Measurements from ENCODE around the gene SWI5. TPM values are rescaled to one million over a fixed set of nuclear protein-coding genes. Genes with fewer than 3 reads are reported as not detected.

SWI5 gene
- total and polyA plus RNA-seq, 2 donors (not counting 1 experiment from before 2014, with no cell fraction given): 35.7 to 46.7 TPM

DNA sequence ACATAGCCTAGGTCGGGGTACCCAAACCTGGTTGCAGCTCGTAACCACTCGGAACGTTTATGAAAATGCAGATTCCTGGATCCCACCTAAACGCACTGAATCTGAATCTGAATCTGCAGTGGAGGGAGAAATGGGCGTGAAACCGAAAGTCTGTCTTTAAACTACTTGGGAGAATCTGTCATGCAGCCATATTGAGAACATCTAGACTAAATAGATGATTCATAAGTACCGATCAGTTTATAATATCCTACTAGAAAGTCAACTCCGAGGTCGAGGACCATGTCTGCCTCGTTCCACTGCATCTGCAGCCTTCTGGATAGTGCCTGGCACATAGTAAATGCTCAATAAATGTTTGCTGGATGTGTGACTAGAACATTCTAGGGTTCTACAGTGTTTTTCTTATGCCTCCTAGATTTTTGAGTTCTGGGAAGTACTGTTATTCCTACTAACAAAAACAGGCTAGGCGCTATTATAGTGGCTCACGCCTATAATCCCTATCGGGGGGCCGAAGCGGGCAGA lies 47.2 kb downstream of the SWI5 start:
- H3K36me3 ChIP-seq (ENCODE audit: control insufficient read depth, insufficient read depth, low read length): peaks cover 11% of the 10 kb centered on the region
- H3K4me2 ChIP-seq (ENCODE audit: extremely low read depth, insufficient read depth, low read length): peak overlapping the region; percentile 67
- peaks cover 9% of the 10 kb centered on the region for H3K4me1 ChIP-seq (ENCODE audit: control insufficient read depth, extremely low read depth, insufficient read depth, low read length)
- no peaks in the 10 kb centered on the region for H3K9me3 ChIP-seq (ENCODE audit: control insufficient read depth, insufficient read depth, low read depth, low read length)
- no peaks in the 10 kb centered on the region for H4K20me1 ChIP-seq (ENCODE audit: control insufficient read depth, extremely low read depth, insufficient read depth, low read length)
- H3K79me2 ChIP-seq (ENCODE audit: control insufficient read depth, insufficient read depth, low read length): peaks cover 29% of the 10 kb centered on the region
- H3K9ac ChIP-seq (ENCODE audit: insufficient read depth, low read length): peak overlapping the region; percentile 63
- peak overlapping the region; percentile 82 to 89 (median 88) for H3K4me3 ChIP-seq (replicated peaks in 1 of 4; ENCODE audit: control extremely low read depth in 1 of 4, insufficient read depth in 1 of 4, low read depth in 3 of 4, low read length in 4 of 4)
- H3K27ac ChIP-seq (ENCODE audit: insufficient read depth, low read length): peak overlapping the region; percentile 81
- no peaks in the 10 kb centered on the region for H3K27me3 ChIP-seq (ENCODE audit: control insufficient read depth, insufficient read depth, low read length)
- peak overlapping the region; percentile 5 for H2AFZ ChIP-seq (ENCODE audit: low read length)
- TF ChIP-seq, protein P1, sequence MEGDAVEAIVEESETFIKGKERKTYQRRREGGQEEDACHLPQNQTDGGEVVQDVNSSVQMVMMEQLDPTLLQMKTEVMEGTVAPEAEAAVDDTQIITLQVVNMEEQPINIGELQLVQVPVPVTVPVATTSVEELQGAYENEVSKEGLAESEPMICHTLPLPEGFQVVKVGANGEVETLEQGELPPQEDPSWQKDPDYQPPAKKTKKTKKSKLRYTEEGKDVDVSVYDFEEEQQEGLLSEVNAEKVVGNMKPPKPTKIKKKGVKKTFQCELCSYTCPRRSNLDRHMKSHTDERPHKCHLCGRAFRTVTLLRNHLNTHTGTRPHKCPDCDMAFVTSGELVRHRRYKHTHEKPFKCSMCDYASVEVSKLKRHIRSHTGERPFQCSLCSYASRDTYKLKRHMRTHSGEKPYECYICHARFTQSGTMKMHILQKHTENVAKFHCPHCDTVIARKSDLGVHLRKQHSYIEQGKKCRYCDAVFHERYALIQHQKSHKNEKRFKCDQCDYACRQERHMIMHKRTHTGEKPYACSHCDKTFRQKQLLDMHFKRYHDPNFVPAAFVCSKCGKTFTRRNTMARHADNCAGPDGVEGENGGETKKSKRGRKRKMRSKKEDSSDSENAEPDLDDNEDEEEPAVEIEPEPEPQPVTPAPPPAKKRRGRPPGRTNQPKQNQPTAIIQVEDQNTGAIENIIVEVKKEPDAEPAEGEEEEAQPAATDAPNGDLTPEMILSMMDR (conservative IDR thresholded peaks at IDR 0.05 in 1 of 2, IDR thresholded peaks at IDR 0.05 in 1 of 2; ENCODE audit: low read depth in 1 of 2, low read length in 2 of 2): no peak
- no peak for TF ChIP-seq EZH2 (IDR thresholded peaks at IDR 0.05; ENCODE audit: low read length, missing control alignments)
- peak; percentile 44 to 63 for DNase-seq (ENCODE audit: low read depth in 2 of 2)

DNA sequence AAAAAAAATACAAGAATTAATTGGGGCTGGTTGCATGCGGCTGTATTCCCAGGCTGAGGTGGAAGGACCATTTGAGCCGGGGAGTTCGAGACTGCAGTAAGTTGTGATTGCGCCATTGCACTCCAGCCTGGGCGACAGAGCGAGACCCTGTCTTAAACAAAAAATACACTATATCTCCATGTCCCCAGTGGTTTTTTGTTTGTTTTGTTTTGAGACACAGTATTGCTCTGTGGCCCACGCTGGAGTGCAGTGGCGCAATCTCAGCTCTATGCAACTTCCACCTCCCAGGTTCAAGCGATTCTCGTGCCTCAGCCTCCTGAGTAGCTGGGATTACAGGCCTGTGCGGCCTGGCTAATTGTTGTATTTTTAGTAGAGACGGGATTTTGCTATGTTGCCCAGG lies 47.7 kb downstream of the SWI5 start:
- Histone ChIP-seq H3K36me3 (ENCODE audit: control insufficient read depth, insufficient read depth, low read length) (peaks cover 11% of the 10 kb centered on the region), H3K79me2 (ENCODE audit: control insufficient read depth, insufficient read depth, low read length) (peaks cover 29% of the 10 kb centered on the region), H2AFZ (ENCODE audit: low read length) (no peak overlapping the region), H4K20me1 (ENCODE audit: control insufficient read depth, extremely low read depth, insufficient read depth, low read length) (no peaks in the 10 kb centered on the region), H3K4me3 (replicated peaks in 1 of 4; ENCODE audit: control extremely low read depth in 1 of 4, insufficient read depth in 1 of 4, low read depth in 3 of 4, low read length in 4 of 4) (peak overlapping the region; percentile 82 to 89 (median 88)), H3K9ac (ENCODE audit: insufficient read depth, low read length) (no peak overlapping the region), H3K4me2 (ENCODE audit: extremely low read depth, insufficient read depth, low read length) (peak overlapping the region; percentile 67), H3K27me3 (ENCODE audit: control insufficient read depth, insufficient read depth, low read length) (no peaks in the 10 kb centered on the region), H3K27ac (ENCODE audit: insufficient read depth, low read length) (no peak overlapping the region), H3K4me1 (ENCODE audit: control insufficient read depth, extremely low read depth, insufficient read depth, low read length) (peaks cover 11% of the 10 kb centered on the region), H3K9me3 (ENCODE audit: control insufficient read depth, insufficient read depth, low read depth, low read length) (no peaks in the 10 kb centered on the region)
- DNase-seq (ENCODE audit: low read depth in 2 of 2): no peak
- TF ChIP-seq EZH2 (IDR thresholded peaks at IDR 0.05; ENCODE audit: low read length, missing control alignments): no peak
- TF ChIP-seq, protein P1 (conservative IDR thresholded peaks at IDR 0.05 in 1 of 2, IDR thresholded peaks at IDR 0.05 in 1 of 2; ENCODE audit: low read depth in 1 of 2, low read length in 2 of 2): no peak

DNA sequence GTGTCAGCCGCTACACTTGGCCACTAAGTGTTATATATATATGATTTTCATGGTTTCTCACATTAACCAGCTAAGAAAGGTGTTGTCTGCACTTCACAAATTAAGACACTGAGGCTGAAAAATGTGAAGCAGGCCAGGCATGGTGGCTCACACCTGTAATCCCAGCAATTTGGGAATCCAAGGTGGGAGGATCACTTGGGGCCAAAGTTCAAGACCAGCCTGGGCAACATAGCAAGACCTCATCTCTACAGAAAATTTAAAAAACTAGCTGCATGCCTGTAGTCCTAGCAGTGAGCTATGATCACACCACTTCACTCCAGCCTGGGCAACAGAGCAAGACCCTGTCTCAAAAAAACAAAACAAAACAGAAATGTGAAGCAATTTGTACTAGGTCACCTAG lies 48.3 kb downstream of the SWI5 start:
- Histone ChIP-seq H4K20me1 (ENCODE audit: control insufficient read depth, extremely low read depth, insufficient read depth, low read length) (no peaks in the 10 kb centered on the region), H3K4me2 (ENCODE audit: extremely low read depth, insufficient read depth, low read length) (no peak overlapping the region), H3K27ac (ENCODE audit: insufficient read depth, low read length) (no peak overlapping the region), H3K4me3 (replicated peaks in 1 of 4; ENCODE audit: control extremely low read depth in 1 of 4, insufficient read depth in 1 of 4, low read depth in 3 of 4, low read length in 4 of 4) (no peak overlapping the region), H3K9me3 (ENCODE audit: control insufficient read depth, insufficient read depth, low read depth, low read length) (no peaks in the 10 kb centered on the region), H3K27me3 (ENCODE audit: control insufficient read depth, insufficient read depth, low read length) (no peaks in the 10 kb centered on the region), H3K4me1 (ENCODE audit: control insufficient read depth, extremely low read depth, insufficient read depth, low read length) (peaks cover 11% of the 10 kb centered on the region), H3K36me3 (ENCODE audit: control insufficient read depth, insufficient read depth, low read length) (peaks cover 11% of the 10 kb centered on the region), H2AFZ (ENCODE audit: low read length) (no peak overlapping the region), H3K79me2 (ENCODE audit: control insufficient read depth, insufficient read depth, low read length) (peaks cover 29% of the 10 kb centered on the region), H3K9ac (ENCODE audit: insufficient read depth, low read length) (no peak overlapping the region)
- TF ChIP-seq, protein P1 (conservative IDR thresholded peaks at IDR 0.05 in 1 of 2, IDR thresholded peaks at IDR 0.05 in 1 of 2; ENCODE audit: low read depth in 1 of 2, low read length in 2 of 2): no peak
- no peak for TF ChIP-seq EZH2 (IDR thresholded peaks at IDR 0.05; ENCODE audit: low read length, missing control alignments)
- DNase-seq (ENCODE audit: low read depth in 2 of 2): no peak
